Osteoblast (primary cell): ENCODE measurements around the gene FBXW8. TPM values are rescaled to one million over a fixed set of nuclear protein-coding genes. Genes with fewer than 3 reads are reported as not detected.

Source experiments
- DNase-seq: peaks from one replicate; pipeline ENCODE4 v3.0.0; 2011; ENCODE audit warnings: low spot score, mixed read lengths; ENCODE audit not compliant: insufficient read length; ENCODE audit errors: missing footprints
- H2AFZ ChIP-seq: 2 replicates; pipeline ENCODE4 v1.6.0; 2011; ENCODE audit warnings: mild to moderate bottlenecking, low read length
- H3K27ac ChIP-seq: 2 replicates; pipeline ENCODE4 v1.5.1; 2011; ENCODE audit warnings: mild to moderate bottlenecking, low read depth, low read length, moderate library complexity
- H3K27me3 ChIP-seq: 2 replicates; pipeline ENCODE4 v1.6.0; 2012; ENCODE audit warnings: mild to moderate bottlenecking, control low read depth, inconsistent platforms, low read length, moderate library complexity; ENCODE audit not compliant: insufficient read depth
- H3K36me3 ChIP-seq: 2 replicates; pipeline ENCODE4 v1.5.1; 2011; ENCODE audit warnings: mild to moderate bottlenecking, low read length, control low read depth, moderate library complexity; ENCODE audit not compliant: insufficient read depth
- H3K4me1 ChIP-seq: 2 replicates; pipeline ENCODE4 v1.5.1; 2011; ENCODE audit warnings: mild to moderate bottlenecking, low read length, control low read depth, moderate library complexity; ENCODE audit not compliant: insufficient read depth
- H3K4me2 ChIP-seq: 2 replicates; pipeline ENCODE4 v1.6.0; 2011; ENCODE audit warnings: mild to moderate bottlenecking, low read length; ENCODE audit not compliant: insufficient read depth
- H3K4me3 ChIP-seq: fragments of 200-600 bp; sonication (generic); 3 replicates; pipeline ENCODE4 v1.5.1; 2012; ENCODE audit warnings: mild to moderate bottlenecking, low read length, inconsistent platforms; ENCODE audit not compliant: insufficient read depth
- H3K79me2 ChIP-seq: 2 replicates; pipeline ENCODE4 v1.6.0; 2012; ENCODE audit warnings: mild to moderate bottlenecking, low read length, control low read depth, inconsistent platforms; ENCODE audit not compliant: insufficient read depth
- H3K9me3 ChIP-seq: 2 replicates; pipeline ENCODE4 v1.5.1; 2011; ENCODE audit warnings: low read depth, low read length, control low read depth
- H4K20me1 ChIP-seq: 2 replicates; pipeline ENCODE4 v1.6.0; 2012; ENCODE audit warnings: mild to moderate bottlenecking, low read length, control low read depth; ENCODE audit not compliant: insufficient read depth
- total RNA-seq: library from RNA; depleted of rRNA; stranded (reverse); fragments of >200 nt; gene quantifications from 2 replicates; pipeline ENCODE4 v1.2.3, GENCODE V29; 2012
- TF ChIP-seq, protein P1 (sequence below): IDR thresholded peaks from 2 replicates; pipeline ENCODE4 v1.5.1; 2011; ENCODE audit warnings: mild to moderate bottlenecking, low read depth, low read length, moderate library complexity; ENCODE audit errors: extremely low read depth

FBXW8 gene
- total RNA-seq, 1 donor = 27.5 TPM

DNA sequence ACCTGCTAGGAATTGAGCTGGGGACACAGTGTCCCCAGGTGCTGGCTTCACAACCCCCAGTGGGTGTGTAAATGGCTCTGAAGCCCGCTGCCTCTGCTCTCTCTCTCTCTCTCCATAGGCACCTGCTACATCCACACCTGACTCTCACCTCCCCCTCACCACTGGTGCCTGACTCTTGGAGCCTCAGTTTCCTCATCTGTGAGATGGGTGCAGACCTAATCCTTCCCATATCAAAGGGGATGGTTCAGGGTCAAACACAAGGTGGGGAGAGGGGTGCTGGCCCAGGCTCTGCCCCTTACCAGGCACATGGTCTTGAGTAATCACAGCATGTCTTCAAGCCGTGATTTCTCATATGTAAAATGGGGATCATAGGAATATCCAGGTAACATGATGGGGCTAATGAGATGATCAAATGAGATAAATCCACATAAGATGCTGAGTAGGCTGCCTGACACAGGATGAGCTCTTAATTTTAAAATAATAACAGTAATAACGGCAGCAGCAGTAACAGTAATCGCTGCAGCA, 150.9 kb downstream of the FBXW8 start:
- Histone ChIP-seq H3K4me1 (no peaks in the 10 kb centered on the region), H4K20me1 (no peaks in the 10 kb centered on the region), H3K9me3 (no peaks in the 10 kb centered on the region), H3K27ac (no peak overlapping the region), H3K36me3 (no peaks in the 10 kb centered on the region), H3K4me3 (no peak overlapping the region), H2AFZ (no peak overlapping the region), H3K4me2 (no peak overlapping the region), H3K79me2 (no peaks in the 10 kb centered on the region), H3K27me3 (peaks cover 8% of the 10 kb centered on the region)
- peak; percentile 55 for DNase-seq
- TF ChIP-seq, protein P1, sequence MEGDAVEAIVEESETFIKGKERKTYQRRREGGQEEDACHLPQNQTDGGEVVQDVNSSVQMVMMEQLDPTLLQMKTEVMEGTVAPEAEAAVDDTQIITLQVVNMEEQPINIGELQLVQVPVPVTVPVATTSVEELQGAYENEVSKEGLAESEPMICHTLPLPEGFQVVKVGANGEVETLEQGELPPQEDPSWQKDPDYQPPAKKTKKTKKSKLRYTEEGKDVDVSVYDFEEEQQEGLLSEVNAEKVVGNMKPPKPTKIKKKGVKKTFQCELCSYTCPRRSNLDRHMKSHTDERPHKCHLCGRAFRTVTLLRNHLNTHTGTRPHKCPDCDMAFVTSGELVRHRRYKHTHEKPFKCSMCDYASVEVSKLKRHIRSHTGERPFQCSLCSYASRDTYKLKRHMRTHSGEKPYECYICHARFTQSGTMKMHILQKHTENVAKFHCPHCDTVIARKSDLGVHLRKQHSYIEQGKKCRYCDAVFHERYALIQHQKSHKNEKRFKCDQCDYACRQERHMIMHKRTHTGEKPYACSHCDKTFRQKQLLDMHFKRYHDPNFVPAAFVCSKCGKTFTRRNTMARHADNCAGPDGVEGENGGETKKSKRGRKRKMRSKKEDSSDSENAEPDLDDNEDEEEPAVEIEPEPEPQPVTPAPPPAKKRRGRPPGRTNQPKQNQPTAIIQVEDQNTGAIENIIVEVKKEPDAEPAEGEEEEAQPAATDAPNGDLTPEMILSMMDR = no peak

DNA sequence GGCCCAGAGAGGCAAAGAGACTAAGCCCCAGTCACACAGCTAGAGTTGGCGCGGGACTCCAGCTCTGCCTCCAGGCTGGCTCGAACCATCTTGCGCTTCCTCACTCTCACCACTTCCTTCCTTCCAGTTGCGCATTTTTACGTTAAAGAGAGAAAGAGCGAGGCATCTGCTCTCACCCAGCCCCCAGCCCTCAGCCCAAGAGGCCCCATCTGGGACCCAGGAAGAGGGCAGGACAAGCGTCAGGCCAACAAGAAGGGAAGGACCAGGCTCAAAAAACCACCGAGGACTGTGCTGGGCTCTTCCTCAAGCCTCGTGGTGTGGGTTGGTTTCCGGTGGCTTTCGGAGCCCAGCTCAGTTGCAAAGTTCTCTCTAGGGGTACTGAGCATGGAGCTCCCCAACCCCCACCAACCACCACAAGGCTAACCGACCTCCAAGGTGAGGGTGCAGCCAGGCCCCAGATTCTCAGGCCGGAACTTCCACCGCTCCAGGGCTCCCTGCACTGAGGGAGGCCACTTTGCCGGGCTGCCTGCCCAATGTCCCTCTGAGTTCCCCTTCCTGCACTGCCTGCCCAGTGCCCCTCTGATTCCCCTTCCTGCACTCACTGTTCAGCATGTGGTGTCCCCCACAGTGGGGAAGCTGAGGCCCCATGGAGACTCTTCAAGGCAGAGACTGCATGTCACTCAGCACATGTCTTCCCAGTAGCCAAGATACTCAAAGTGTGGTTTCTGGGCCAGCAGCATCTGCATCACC, 152.6 kb downstream of the FBXW8 start:
- Histone ChIP-seq H4K20me1 (no peaks in the 10 kb centered on the region), H3K27ac (no peak overlapping the region), H3K79me2 (no peaks in the 10 kb centered on the region), H3K36me3 (no peaks in the 10 kb centered on the region), H2AFZ (no peak overlapping the region), H3K9me3 (no peaks in the 10 kb centered on the region), H3K4me2 (no peak overlapping the region), H3K4me3 (no peak overlapping the region), H3K4me1 (no peaks in the 10 kb centered on the region), H3K27me3 (peaks cover 8% of the 10 kb centered on the region)
- no peak for DNase-seq
- TF ChIP-seq, protein P1 = no peak

DNA sequence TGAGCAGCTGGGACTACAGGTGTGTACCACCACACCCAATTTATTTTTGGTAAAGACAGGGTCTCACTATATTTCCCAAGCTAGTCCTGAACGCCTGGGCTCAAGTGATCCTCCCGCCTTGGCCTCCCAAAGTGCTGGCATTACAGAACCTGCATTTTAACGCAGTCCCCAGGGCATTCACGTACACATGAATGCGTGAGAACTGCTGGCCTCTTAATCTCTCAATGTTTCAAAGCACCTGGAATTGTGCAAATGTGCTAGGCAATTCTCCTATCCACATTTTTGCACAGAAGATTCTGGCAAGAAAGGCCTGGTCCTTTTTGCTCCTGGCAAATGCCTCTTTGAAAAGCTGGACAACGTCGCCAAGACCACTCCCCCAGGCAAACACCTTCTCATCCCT, 153.3 kb downstream of the FBXW8 start:
- no peaks in the 10 kb centered on the region for H4K20me1 ChIP-seq
- H3K79me2 ChIP-seq = no peaks in the 10 kb centered on the region
- DNase-seq = no peak
- H3K4me1 ChIP-seq = no peaks in the 10 kb centered on the region
- peaks cover 6% of the 10 kb centered on the region for H3K27me3 ChIP-seq
- H3K27ac ChIP-seq = no peak overlapping the region
- TF ChIP-seq, protein P1 = no peak
- H3K36me3 ChIP-seq = no peaks in the 10 kb centered on the region
- no peak overlapping the region for H3K4me2 ChIP-seq
- no peak overlapping the region for H2AFZ ChIP-seq
- H3K4me3 ChIP-seq = no peak overlapping the region
- H3K9me3 ChIP-seq = no peaks in the 10 kb centered on the region

DNA sequence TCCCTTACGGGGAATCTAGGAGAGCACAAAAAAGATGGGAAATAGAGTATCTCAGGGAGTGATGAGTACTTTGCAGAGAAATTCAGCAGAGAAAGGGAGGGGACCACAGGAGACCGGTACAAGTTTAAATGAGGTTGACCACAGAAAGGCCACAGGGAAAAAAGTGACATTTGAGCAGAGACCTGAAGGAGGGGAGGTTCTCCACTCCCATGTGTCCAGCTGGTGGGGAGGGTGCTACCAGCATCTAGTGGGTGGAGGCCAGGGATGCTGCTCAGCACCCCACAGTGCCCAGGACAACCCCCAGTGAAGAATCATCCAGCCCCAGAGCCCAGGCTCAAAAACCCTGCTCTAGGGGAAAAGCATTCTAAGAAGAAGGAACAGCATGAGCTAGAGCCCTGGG, 153.8 kb downstream of the FBXW8 start:
- H4K20me1 ChIP-seq = no peaks in the 10 kb centered on the region
- no peaks in the 10 kb centered on the region for H3K79me2 ChIP-seq
- TF ChIP-seq, protein P1 = no peak
- H3K27ac ChIP-seq = no peak overlapping the region
- H3K9me3 ChIP-seq = no peaks in the 10 kb centered on the region
- no peaks in the 10 kb centered on the region for H3K36me3 ChIP-seq
- H3K4me1 ChIP-seq = no peaks in the 10 kb centered on the region
- H3K27me3 ChIP-seq = peaks cover 6% of the 10 kb centered on the region
- no peak overlapping the region for H3K4me2 ChIP-seq
- no peak overlapping the region for H3K4me3 ChIP-seq
- DNase-seq = no peak
- no peak overlapping the region for H2AFZ ChIP-seq
